GM10248 (cell line): ENCODE data around the gene RAB3B.

Experiments
- CTCF ChIA-PET: fragments of 300-600 bp; sonication (Branson Sonifier 250); formaldehyde crosslinking; extraction: SDS; loops from one replicate; lab custom pipeline; 2021; ENCODE audit warnings: antibody characterized with exemption; lab: Yijun Ruan, JAX
- POLR2A ChIA-PET: fragments of 350-650 bp; sonication (Branson Sonifier 250); formaldehyde crosslinking; extraction: SDS; loops from one replicate; lab custom pipeline; 2020; ENCODE audit warnings: antibody characterized with exemption; lab: Yijun Ruan, JAX
- DNase-seq: peaks from one replicate; pipeline ENCODE4 v3.0.0; 2012; ENCODE audit errors: extremely low spot score
- CTCF ChIP-seq: IDR thresholded peaks from 2 replicates; pipeline ENCODE4 v1.5.1; 2012; ENCODE audit warnings: mild to moderate bottlenecking, low read depth; ENCODE audit errors: extremely low read depth, missing control alignments, control extremely low read depth

Gene RAB3B

DNA sequence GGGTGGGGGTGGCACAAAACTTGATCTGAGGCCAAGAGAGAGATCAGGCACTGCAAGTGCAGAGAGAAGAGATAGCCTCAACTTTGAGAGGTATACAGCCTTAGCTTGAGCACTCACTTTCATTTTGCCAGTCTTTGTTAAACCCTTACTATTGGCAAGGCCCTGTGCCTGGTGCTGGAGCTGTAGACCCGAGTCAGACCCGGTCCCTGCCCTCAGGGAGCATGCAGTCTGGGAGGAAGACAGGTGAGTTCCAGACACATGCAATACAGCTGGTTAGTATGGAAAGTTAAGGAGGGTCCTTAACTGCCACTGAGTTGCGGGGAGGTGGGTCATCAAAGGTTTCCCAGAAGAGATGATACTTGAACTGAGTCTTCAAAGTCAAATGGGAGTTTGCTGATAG is 31.7 kb downstream of the RAB3B start:
- ChIA-PET POLR2A (no interaction called here), CTCF (interaction anchor here (1.4 kb wide), 1 partner anchor 13 kb away, joined by 3 read pairs; no protein-coding TSS in a partner anchor)
- TF ChIP-seq CTCF, result no peak
- DNase-seq, result no peak

GRCh38 chr1:51957618-51958017 is 32.9 kb downstream of the RAB3B start:
- ChIA-PET POLR2A (no interaction called here), CTCF (no interaction called here)
- no peak for DNase-seq
- TF ChIP-seq CTCF, result no peak

DNA sequence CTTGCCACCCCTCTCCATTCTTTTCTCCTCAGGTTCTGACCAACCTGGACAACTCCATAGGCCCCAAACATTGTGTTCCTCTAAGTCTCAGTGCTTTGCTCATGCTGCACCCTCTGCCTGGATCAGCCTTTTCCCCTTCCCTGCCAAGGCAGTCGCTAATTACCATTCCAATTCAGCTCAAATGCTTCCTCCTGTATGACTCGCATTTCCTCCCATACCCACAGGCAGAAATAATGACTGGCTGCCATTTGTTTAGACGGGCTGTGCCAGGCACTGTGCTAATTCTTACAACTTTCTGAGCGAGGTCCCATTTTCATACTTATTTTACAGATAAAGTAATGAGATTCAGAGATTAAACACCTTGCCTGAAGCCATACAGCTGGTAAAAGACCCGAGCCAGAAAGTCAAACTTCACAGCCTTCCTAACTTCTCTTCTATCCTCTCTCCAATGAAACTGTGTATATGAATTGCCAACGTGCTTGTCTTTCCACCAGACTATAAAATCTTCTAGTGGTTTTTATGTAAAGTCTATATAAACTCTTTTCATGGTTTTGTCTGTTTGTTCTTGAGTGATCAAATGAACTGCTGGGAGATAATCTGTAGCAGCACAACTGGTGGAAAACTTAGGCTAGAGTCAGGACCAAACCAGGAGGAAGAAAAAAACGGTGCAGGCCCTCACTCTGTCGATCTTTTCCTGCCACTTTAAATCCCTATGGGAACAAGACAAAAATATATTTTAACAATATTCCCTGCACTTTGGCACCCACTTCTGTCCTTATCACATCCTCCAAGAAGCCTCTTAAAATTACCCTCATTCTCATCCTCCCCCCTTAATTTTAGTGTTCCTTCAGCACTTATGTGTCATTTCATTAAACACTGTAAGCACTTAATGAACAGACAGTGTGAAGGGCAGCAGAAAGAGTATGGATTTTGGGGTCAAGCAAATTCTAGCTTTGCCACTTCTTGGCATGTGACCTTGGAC is 33.7 kb downstream of the RAB3B start:
- DNase-seq, result no peak
- no peak for TF ChIP-seq CTCF
- ChIA-PET CTCF (interaction anchor here (0.8 to 1.4 kb wide), 4 partner anchors 9 to 1322 kb away, joined by 3 to 5 read pairs (median 4); no protein-coding TSS in a partner anchor), POLR2A (no interaction called here)

GRCh38 chr1:51955797-51956527 is 34.5 kb downstream of the RAB3B start:
- no peak for TF ChIP-seq CTCF
- CTCF ChIA-PET, result interaction anchor here (0.8 to 1.4 kb wide), 5 partner anchors 8 to 1323 kb away, joined by 3 to 5 read pairs (median 3); no protein-coding TSS in a partner anchor
- POLR2A ChIA-PET, result no interaction called here
- peak; percentile 23 for DNase-seq

GRCh38 chr1:51954783-51955182 is 35.7 kb downstream of the RAB3B start:
- POLR2A ChIA-PET, result no interaction called here
- DNase-seq, result no peak
- no peak for TF ChIP-seq CTCF
- CTCF ChIA-PET, result interaction anchor here (1.0 to 1.5 kb wide), 3 partner anchors 22 to 58 kb away, joined by 3 to 5 read pairs (median 3); no protein-coding TSS in a partner anchor

DNA sequence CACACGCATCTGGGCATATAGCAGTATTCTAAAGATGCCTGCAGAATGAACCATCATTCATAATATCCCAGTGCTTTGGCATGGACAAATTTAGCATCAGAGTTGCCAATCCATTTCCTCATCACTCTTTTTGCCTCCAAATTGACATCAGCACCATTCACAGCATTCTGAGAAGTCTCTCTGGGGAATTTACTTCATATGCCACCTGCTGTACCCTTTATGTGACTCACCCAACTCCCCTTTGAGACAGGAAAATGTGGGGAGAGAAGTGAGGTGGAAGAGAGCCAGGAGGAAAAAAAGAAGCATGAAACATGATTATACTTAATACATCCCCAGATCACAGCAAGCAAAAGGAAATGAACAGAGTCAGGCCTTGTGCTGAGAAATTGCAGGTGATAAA is 37.4 kb downstream of the RAB3B start:
- TF ChIP-seq CTCF, result no peak
- POLR2A ChIA-PET, result no interaction called here
- DNase-seq, result no peak
- CTCF ChIA-PET, result interaction anchor here (1.4 to 1.7 kb wide), 2 partner anchors 9 to 56 kb away, joined by 3 to 6 read pairs; no protein-coding TSS in a partner anchor
